ENCODE data around the gene ELF1. TPM values are rescaled to one million over a fixed set of nuclear protein-coding genes. Genes with fewer than 3 reads are reported as not detected.

ELF1 gene
- total and polyA plus RNA-seq, 2 of the 4 experiments (the other 2 are of a cell fraction), result 25.4 to 27.6 TPM

- in situ Hi-C loops (cut with MboI; ENCODE audit: low sequenced_read_pairs) (no loop called here), intact Hi-C loops (cut with micrococcal nuclease) (no loop called here), dilution Hi-C loops (cut with HindIII; ENCODE audit: low sequenced_read_pairs, unreplicated experiment) (no loop called here)
- Histone ChIP-seq H2BK5ac (ENCODE audit: low read depth, low read length, poor library complexity, severe bottlenecking) (no peak overlapping the region), H3K18ac (ENCODE audit: low read depth, low read length) (no peak overlapping the region), H3K14ac (replicated peaks; ENCODE audit: low read depth, low read length) (no peak overlapping the region), H3K9me3 (ENCODE audit: control insufficient read depth, insufficient read depth, low read length) (no peaks in the 10 kb centered on the region), H3K27me3 (ENCODE audit: control insufficient read depth, insufficient read depth, low read length) (no peaks in the 10 kb centered on the region), H4K20me1 (ENCODE audit: insufficient read depth, low read length) (peaks cover 19% of the 10 kb centered on the region; the same call in 1 of the 2 replicates), H2BK120ac (ENCODE audit: low read depth, low read length) (no peak overlapping the region), H3K4me3 (ENCODE audit: insufficient read depth, low read depth, low read length) (no peak overlapping the region), H2AFZ (replicated peaks; ENCODE audit: low read length, poor library complexity) (no peak overlapping the region), H2BK20ac (ENCODE audit: low read depth, low read length) (no peak overlapping the region), H4K91ac (ENCODE audit: insufficient read depth, low read depth, low read length) (no peak overlapping the region), H3K9me1 (ENCODE audit: insufficient read depth, low read length) (peaks cover 7% of the 10 kb centered on the region), H3K79me1 (ENCODE audit: low read depth in 1 of 2, low read length in 2 of 2) (peaks cover 21 to 54% of the 10 kb centered on the region in 2 experiments), H3K4me2 (ENCODE audit: low read depth, low read length) (no peak overlapping the region), H3K36me3 (ENCODE audit: control insufficient read depth, insufficient read depth, low read length) (peaks cover 10% of the 10 kb centered on the region), H3K23ac (ENCODE audit: low read depth, low read length) (no peak overlapping the region), H2BK15ac (ENCODE audit: low read depth, low read length) (no peak overlapping the region), H3K27ac (ENCODE audit: insufficient read depth, low read length) (no peak overlapping the region), H3K9ac (ENCODE audit: low read depth, low read length) (no peak overlapping the region), H2AK9ac (replicated peaks; ENCODE audit: low read depth, low read length, poor library complexity) (no peak overlapping the region), H4K5ac (ENCODE audit: low read depth, low read length) (no peak overlapping the region), H2AK5ac (ENCODE audit: low read depth, low read length) (no peak overlapping the region), H3K56ac (ENCODE audit: extremely low read depth, insufficient read depth, low read length) (no peak overlapping the region), H3K4ac (ENCODE audit: low read depth, low read length) (no peak overlapping the region), H3K4me1 (ENCODE audit: control insufficient read depth, insufficient read depth, low read length) (0 out of 2 replicates have a peak, but pooled peaks cover 1% of the 10 kb centered on the region), H4K8ac (ENCODE audit: low read depth in 2 of 2, low read length in 2 of 2) (no peak overlapping the region)
- no peak for TF ChIP-seq RAD21 (IDR thresholded peaks at IDR 0.05; ENCODE audit: low read length)
- TF ChIP-seq ELK1 (IDR thresholded peaks at IDR 0.05; ENCODE audit: borderline replicate concordance, low read depth, low read length), result no peak
- TF ChIP-seq SMC3 (IDR thresholded peaks at IDR 0.05; ENCODE audit: low read depth, low read length), result no peak
- TF ChIP-seq CHD1 (IDR thresholded peaks at IDR 0.05; ENCODE audit: low read depth, low read length), result no peak
- TF ChIP-seq POLR2A (IDR thresholded peaks at IDR 0.05; ENCODE audit: low read depth, low read length), result no peak
- TF ChIP-seq MXI1 (IDR thresholded peaks at IDR 0.05; ENCODE audit: borderline replicate concordance, low read depth, low read length), result no peak
- TF ChIP-seq FOS (IDR thresholded peaks at IDR 0.05; ENCODE audit: low read depth, low read length), result no peak
- TF ChIP-seq CEBPB (IDR thresholded peaks at IDR 0.05; ENCODE audit: low read depth, low read length), result no peak
- TF ChIP-seq CTCF (conservative IDR thresholded peaks at IDR 0.05; ENCODE audit: low read depth, low read length), result no peak
- no peak for TF ChIP-seq RCOR1 (IDR thresholded peaks at IDR 0.05; ENCODE audit: insufficient replicate concordance, low read length)
- TF ChIP-seq RFX5 (IDR thresholded peaks at IDR 0.05; ENCODE audit: low read depth, low read length), result no peak
- no TSS peak for BruUV-seq (replicated peaks)
- DNase-seq, result no peak
- ATAC-seq (ENCODE audit: low read depth), result no peak
- WGBS, 2 experiments (ENCODE audit: extremely low coverage in 2 of 2, insufficient read length in 1 of 2), result no CpG with 5 or more reads among the region's 1 CpG
- CTCF ChIA-PET, result no interaction called here
- POLR2A ChIA-PET (ENCODE audit: unreplicated experiment), result interaction anchor here (0.6 kb wide), 2 partner anchors 40 to 57 kb away, joined by 3 to 5 read pairs; no protein-coding TSS in a partner anchor
These were observed 57.3 kb downstream of the ELF1 start for GRCh38 chr13:40961826-40962225.
